Heart left ventricle (tissue), 16 donors: ENCODE results near the gene ZBTB5. TPM values are rescaled to one million over a fixed set of nuclear protein-coding genes. Genes with fewer than 3 reads are reported as not detected.

Experiments
- ATAC-seq, 4 donors: fragments of 200-7000 bp; cut with Tn5 transposase; one replicate each; pipeline ENCODE4 v1.9.1; 2020 to 2022; ENCODE audit warnings: moderate library complexity in 4 of 4, mild to moderate bottlenecking in 3 of 4, moderate number of reproducible peaks in 1 of 4
- DNase-seq, 5 donors: peaks; one replicate each; pipeline ENCODE4 v3.0.0-alpha.2; 2020
- H3K27ac ChIP-seq, 12 donors: fragments of 200-600 bp; sonication (generic) in 4 of 12; one replicate each; pipeline versions ENCODE4 v1.5.0 to v1.8.0; 2016 to 2022; ENCODE audit warnings: mild to moderate bottlenecking in 2 of 12
- H3K27me3 ChIP-seq, 9 donors: fragments of 200-600 bp; sonication (generic) in 2 of 9; one replicate each; pipeline versions ENCODE4 v1.5.1 to v1.8.0; 2016 to 2022; ENCODE audit warnings: mild to moderate bottlenecking in 3 of 9
- H3K36me3 ChIP-seq, 9 donors: fragments of 200-600 bp; sonication (generic) in 2 of 9; one replicate each; pipeline versions ENCODE4 v1.5.0 to v1.8.0; 2018 to 2022; ENCODE audit warnings: mild to moderate bottlenecking in 2 of 9
- H3K4me1 ChIP-seq, 12 donors: fragments of 200-600 bp; sonication (generic) in 4 of 12; one replicate each; pipeline versions ENCODE4 v1.5.0 to v1.8.0; 2016 to 2022; ENCODE audit warnings: mild to moderate bottlenecking in 3 of 12
- H3K4me3 ChIP-seq, 12 donors: fragments of 200-600 bp; sonication (generic) in 4 of 12; one replicate each; pipeline versions ENCODE4 v1.5.0 to v1.8.0; 2017 to 2022; ENCODE audit warnings: mild to moderate bottlenecking in 9 of 12, moderate library complexity in 4 of 12
- H3K9me3 ChIP-seq, 12 donors: fragments of 200-600 bp; sonication (generic) in 4 of 12; one replicate each; pipeline versions ENCODE4 v1.5.0 to v1.8.0; 2016 to 2022; ENCODE audit warnings: mild to moderate bottlenecking in 1 of 12
- CTCF ChIP-seq, 12 donors: fragments of 200-600 bp; sonication (generic) in 4 of 12; IDR thresholded peaks; one replicate each; pipeline versions ENCODE4 v1.5.0 to v1.8.0; 2018 to 2022; ENCODE audit warnings: antibody characterized with exemption in 12 of 12, mild to moderate bottlenecking in 5 of 12
- POLR2A ChIP-seq, 2 donors: fragments of 450-650 bp; IDR thresholded peaks; one replicate each; pipeline ENCODE4 v1.6.1; 2017; ENCODE audit warnings: antibody characterized with exemption in 2 of 2, mild to moderate bottlenecking in 2 of 2, moderate library complexity in 2 of 2
- WGBS, 4 donors: extraction: QIAGEN DNeasy Blood & Tissue Kit in 2 of 4; methylation state at CpG; one replicate each; pipeline versions ENCODE4 v1.1.5 to v1.1.7; 2013 to 2018; 5-methylcytosine and 5-hydroxymethylcytosine counted together
- intact Hi-C, 10 donors: fragments of 100-400 bp; cut with DNase I; formaldehyde crosslinking; loops; one replicate each; pipeline versions ENCODE4 v1.11.1 to v1.14.2; 2022
- polyA plus RNA-seq, 2 donors: library from polyadenylated mRNA; stranded (reverse); fragments of 200-250 nt; gene quantifications; one replicate each; pipeline ENCODE4 v1.2.3, GENCODE V29; 2013
- total RNA-seq, 9 donors: library from RNA; depleted of rRNA in 2 of 9; stranded (reverse); fragments of >200 nt in 2 of 9; fragmentation: NEBNext Ultra II Directional in 3 of 9; extraction: Animal tissue kit (Norgen Biotek cat#: 25700) in 3 of 9; gene quantifications; one replicate each; pipeline versions ENCODE4 v1.1.0 to v1.2.4, GENCODE V29; 2016 to 2023
- donor health status: ischemic (EF 13 %, LVEDD 7.1; RV severe dilation, severe dysfunction).
- donor health status: healthy with polysubstance abuse.
- donor health status: DM: no; HTN: yes; CAD: no.
- donor health status: DM: no; HTN: no; CAD: no.
- donor health status: ischemic (EF 25% LVEDD 6.9; RV normal size, moderate dysfunction).
- donor health status: ischemic (EF 25% LVEDD 5.7; RV mildly dilated, moderate dysfunction).
- donor health status: healthy.
- donor health status: DM: yes; HTN: yes; CAD: no.
- donor health status: ischemic (EF 35%, LVEDD 5.7; RV mildly dilated, moderate dysfunction).
- donor health status: nonischemic (EF 11% LVEDD 7.7; RV severe dilation, severe dysfunction).
- donor health status: DM: yes; HTN: yes; CAD: no.
- donor health status: PGD.
- donor health status: ischemic (EF 29% LVEDD 5.4; RV normal size, mild dysfunction).
- donor health status: nonischemic (EF 23%, LVEDD 6.1; RV moderate dilation, normal function).

ZBTB5 gene
- total and polyA plus RNA-seq, 11 donors, result 1.8 to 8.0 (median 6.3) TPM

GRCh38 chr9:37425298-37425752, 39.9 kb downstream of the ZBTB5 start:
- no peak for TF ChIP-seq CTCF (IDR thresholded peaks at IDR 0.05)
- no peak for TF ChIP-seq POLR2A (IDR thresholded peaks at IDR 0.05)
- DNase-seq (no peak), ATAC-seq (no peak)
- H3K27me3 ChIP-seq, result no peaks in the 10 kb centered on the region
- 75 to 83% (median 80%) methylated on average over 10 to 11 of the region's 11 CpGs for WGBS, 4 donors
- peaks cover 0 to 59% (median 44%) of the 10 kb centered on the region in 9 donors for H3K36me3 ChIP-seq
- H3K27ac ChIP-seq, result no peak overlapping the region
- no peak overlapping the region for H3K4me3 ChIP-seq
- H3K9me3 ChIP-seq, result no peaks in the 10 kb centered on the region
- intact Hi-C loops, result loop anchor here in 1 of 10 donors (10.0 kb wide), 1 partner anchor 149 kb away; the partner anchor contains the start of gene FBXO10
- peaks cover 0 to 33% (median 28%) of the 10 kb centered on the region in 12 donors for H3K4me1 ChIP-seq

DNA sequence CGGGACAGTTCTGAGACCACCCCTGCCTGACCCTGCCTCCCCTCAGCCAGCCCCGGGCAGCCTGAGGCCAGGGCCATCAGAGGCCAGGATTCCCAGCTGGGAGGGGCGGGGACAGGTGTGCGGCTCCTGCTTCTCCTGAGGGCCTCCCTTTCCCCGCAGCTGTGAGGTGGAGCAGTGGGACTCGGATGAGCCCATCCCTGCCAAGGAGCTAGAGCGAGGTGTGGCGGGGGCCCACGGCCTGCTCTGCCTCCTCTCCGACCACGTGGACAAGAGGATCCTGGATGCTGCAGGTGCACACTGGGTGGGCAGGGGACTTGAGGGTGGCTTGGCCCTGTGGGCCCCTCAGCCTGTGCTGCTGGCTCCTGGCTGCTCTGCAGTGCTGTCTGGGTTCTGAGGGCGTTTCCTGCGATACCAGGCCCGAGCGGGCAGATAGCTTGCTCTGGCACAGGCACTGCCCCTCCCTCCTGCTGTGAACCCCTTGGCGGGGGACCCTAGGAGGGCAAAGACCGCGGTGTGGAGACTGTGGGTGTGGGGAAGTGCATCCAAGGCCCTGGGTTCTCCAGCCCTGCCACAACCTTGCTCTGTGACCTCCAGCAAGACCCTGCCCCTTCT, 40.5 kb downstream of the ZBTB5 start:
- intact Hi-C loops, result loop anchor here in 6 of 10 donors (5.0 to 10.0 kb wide), 4 partner anchors 38 to 150 kb away; partner anchors contain the start of genes ZBTB5 (in 2 of the 6), FBXO10 (in 1 of the 6) and POLR1E (in 1 of the 6)

GRCh38 chr9:37424204-37424685, 41.0 kb downstream of the ZBTB5 start:
- peaks cover 0 to 33% (median 28%) of the 10 kb centered on the region in 12 donors for H3K4me1 ChIP-seq
- WGBS, 4 donors, result 45 to 62% (median 51%) methylated on average over 8 of the region's 8 CpGs
- intact Hi-C loops, result loop anchor here in 6 of 10 donors (5.0 to 10.0 kb wide), 4 partner anchors 38 to 151 kb away; partner anchors contain the start of genes ZBTB5 (in 2 of the 6), FBXO10 (in 1 of the 6) and POLR1E (in 1 of the 6)

More for the DNA sequence above, 40.5 kb downstream of the ZBTB5 start:
- Histone ChIP-seq H3K4me1 (peaks cover 0 to 33% (median 28%) of the 10 kb centered on the region in 12 donors), H3K36me3 (peaks cover 0 to 53% (median 41%) of the 10 kb centered on the region in 9 donors), H3K4me3 (peak overlapping the region in 1 of 12 donors; percentile 82), H3K27me3 (no peaks in the 10 kb centered on the region), H3K9me3 (no peaks in the 10 kb centered on the region), H3K27ac (no peak overlapping the region)
- ATAC-seq (no peak), DNase-seq (no peak)
- TF ChIP-seq POLR2A (IDR thresholded peaks at IDR 0.05) (no peak), CTCF (IDR thresholded peaks at IDR 0.05) (no peak)
- 82 to 89% (median 85%) methylated on average over 8 to 18 of the region's 18 CpGs for WGBS, 4 donors

More at GRCh38 chr9:37424204-37424685, 41.0 kb downstream of the ZBTB5 start:
- Histone ChIP-seq H3K4me3 (peak overlapping the region in 7 of 12 donors; percentile 1 to 97 (median 82)), H3K27me3 (no peaks in the 10 kb centered on the region), H3K36me3 (peaks cover 0 to 48% (median 36%) of the 10 kb centered on the region in 9 donors), H3K27ac (no peak overlapping the region), H3K9me3 (no peaks in the 10 kb centered on the region)
- DNase-seq (no peak), ATAC-seq (no peak)
- TF ChIP-seq POLR2A (IDR thresholded peaks at IDR 0.05) (no peak), CTCF (IDR thresholded peaks at IDR 0.05) (no peak)
